ENCODE measurements around the gene NUDT16L1.

DNA sequence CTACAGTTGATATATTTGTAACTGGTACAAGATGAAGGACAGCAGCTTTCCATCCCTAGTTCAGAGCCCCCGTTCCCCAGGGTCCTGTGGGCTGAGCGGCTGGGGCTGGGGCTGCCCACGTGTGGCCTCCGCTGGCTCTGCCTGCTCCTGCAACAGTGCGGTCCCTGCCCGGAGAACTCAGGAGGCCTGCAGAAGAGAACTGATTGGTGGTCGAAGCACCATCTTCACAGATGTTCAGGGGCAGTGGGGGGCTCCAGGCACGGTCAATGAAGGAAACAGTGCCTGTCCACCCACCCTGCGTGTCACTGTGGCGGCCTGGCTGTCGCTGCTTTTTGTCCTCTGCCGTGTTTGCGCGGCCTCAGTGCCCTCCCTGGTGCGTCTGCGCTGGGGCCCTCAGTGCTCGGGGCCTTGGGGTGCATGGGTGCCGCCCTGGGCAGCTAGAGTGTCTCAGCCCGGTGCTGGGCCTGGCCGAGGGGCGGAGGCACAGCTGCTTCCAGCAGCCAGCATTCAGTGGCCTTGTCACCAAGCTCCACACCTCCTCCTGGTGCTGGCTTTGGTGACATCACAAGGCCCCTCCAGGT lies 4.2 kb upstream of the NUDT16L1 start:
- TF ChIP-seq, protein P1, sequence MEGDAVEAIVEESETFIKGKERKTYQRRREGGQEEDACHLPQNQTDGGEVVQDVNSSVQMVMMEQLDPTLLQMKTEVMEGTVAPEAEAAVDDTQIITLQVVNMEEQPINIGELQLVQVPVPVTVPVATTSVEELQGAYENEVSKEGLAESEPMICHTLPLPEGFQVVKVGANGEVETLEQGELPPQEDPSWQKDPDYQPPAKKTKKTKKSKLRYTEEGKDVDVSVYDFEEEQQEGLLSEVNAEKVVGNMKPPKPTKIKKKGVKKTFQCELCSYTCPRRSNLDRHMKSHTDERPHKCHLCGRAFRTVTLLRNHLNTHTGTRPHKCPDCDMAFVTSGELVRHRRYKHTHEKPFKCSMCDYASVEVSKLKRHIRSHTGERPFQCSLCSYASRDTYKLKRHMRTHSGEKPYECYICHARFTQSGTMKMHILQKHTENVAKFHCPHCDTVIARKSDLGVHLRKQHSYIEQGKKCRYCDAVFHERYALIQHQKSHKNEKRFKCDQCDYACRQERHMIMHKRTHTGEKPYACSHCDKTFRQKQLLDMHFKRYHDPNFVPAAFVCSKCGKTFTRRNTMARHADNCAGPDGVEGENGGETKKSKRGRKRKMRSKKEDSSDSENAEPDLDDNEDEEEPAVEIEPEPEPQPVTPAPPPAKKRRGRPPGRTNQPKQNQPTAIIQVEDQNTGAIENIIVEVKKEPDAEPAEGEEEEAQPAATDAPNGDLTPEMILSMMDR (IDR thresholded peaks at IDR 0.05): no peak
- TF ChIP-seq POLR2A (IDR thresholded peaks at IDR 0.05): no peak

Data from adrenal gland (tissue), 5 donors.